Stimulated activated CD4-positive, alpha-beta T cell treated with anti-CD3 and anti-CD28 coated beads, Interleukin-15, amount 100 ng/mL, for 24 hours (primary cell): Measurements from ENCODE around the gene CFAP157.
"Not testable (repeated sequence)": the region's sequence is repeated elsewhere in the genome, so short reads cannot be mapped to it uniquely, and the experiment has no call there.

ENCODE experiments used
- DNase-seq: peaks from one replicate; pipeline ENCODE4 v3.0.0-alpha.2; 2020

Gene CFAP157

GRCh38 chr9:127739614-127740330 lies 33.0 kb downstream of the CFAP157 start:
- no peak for DNase-seq

DNA sequence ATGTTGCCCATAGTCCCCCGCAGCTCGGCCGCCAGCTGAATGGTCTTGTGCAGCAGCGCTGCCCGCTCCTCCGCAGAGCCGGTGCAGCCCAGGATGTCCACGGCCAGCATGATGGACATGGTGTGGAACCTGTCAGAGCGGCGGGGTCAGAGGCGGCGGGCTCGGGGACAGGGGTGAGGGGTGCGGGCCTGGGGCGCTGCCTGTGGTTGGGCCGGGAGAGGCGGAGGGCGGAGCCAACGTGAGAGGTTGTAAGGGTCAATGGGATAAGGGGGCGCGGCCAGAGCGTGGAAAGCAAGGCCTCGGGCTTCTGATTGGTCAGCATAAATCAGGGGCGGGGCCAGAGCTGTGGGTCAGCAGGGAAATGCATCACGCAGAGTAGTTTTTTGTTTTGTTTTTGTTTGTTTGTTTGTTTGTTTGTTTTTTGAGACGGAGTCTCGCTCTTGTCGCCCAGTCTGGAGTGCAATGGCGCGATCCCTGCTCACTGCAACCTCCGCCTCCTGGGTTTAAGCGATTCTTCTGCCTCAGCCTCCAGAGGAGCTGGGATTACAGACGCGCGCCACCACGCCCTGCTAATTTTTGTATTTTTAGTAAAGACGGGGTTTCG lies 35.1 kb downstream of the CFAP157 start:
- no peak for DNase-seq

GRCh38 chr9:127742435-127743088 lies 35.8 kb downstream of the CFAP157 start:
- no peak for DNase-seq

DNA sequence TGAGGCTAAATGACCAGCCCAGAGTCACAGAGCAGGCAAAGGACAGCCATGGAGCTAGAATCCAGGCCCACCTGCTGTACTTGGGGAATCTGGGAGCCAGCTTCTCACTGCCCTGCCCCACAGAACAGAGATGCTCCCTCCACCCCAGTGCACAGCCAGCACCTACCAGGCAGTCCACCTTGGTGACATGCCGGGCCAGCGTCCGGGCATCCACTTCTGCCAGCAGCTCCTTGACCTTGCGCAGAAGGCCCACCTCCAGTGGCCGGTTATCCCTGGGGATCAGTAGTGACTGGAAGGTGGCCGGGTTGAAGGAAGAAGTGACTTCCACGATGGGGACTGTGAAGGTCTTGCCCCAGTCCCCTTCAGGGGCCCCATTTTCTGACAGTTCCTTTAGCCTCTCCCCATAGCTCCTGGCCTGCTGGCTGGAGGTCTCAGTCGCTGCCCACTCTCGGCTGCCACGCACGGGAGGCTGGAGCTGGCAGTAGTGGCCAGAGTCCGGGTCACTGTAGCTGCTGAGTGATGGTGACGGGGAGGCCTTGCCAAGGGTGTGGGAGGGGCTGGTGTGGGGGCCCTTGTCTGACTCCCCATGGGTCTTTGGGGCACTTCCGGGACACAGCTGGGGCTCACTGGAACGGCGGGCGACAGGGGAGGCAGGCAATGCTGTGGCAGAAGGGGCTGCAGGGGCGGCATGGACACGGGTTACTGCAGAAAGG lies 37.8 kb downstream of the CFAP157 start:
- no peak for DNase-seq

GRCh38 chr9:127746959-127747569 lies 40.3 kb downstream of the CFAP157 start:
- peak; percentile 20 for DNase-seq

DNA sequence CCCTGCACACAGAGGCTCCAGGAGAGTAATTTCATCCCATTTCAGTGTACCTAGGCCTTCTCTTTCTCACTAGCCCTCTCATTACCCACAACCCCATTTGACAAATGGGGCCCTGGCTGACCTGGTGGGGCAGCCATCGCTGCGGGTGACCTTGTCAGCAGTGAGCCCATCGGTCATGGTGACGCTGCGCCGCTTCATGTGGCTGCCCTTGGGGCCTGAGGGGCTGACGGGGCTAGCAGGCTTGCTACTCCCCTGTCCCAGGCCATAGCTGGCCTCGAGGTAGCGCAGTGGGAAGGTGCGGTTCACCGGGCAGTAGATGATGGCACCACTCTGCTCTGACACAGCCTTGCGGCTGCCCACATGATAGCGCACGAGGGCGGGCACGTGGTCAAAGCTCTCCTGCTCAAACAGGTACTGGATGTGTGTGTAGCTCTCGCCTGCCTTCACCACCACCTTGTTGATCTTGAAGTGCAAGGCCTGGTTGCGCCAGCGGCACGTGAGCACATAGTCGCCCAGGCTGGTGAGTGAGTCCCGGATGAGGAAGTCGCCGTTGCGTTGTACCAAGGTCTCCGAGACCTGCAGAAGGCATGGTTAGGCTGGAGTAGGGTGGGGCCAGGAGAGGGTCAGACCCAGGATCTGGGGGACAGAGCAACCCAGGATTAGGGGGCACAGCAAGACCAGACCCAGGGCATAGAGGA lies 42.5 kb downstream of the CFAP157 start:
- DNase-seq: no peak

DNA sequence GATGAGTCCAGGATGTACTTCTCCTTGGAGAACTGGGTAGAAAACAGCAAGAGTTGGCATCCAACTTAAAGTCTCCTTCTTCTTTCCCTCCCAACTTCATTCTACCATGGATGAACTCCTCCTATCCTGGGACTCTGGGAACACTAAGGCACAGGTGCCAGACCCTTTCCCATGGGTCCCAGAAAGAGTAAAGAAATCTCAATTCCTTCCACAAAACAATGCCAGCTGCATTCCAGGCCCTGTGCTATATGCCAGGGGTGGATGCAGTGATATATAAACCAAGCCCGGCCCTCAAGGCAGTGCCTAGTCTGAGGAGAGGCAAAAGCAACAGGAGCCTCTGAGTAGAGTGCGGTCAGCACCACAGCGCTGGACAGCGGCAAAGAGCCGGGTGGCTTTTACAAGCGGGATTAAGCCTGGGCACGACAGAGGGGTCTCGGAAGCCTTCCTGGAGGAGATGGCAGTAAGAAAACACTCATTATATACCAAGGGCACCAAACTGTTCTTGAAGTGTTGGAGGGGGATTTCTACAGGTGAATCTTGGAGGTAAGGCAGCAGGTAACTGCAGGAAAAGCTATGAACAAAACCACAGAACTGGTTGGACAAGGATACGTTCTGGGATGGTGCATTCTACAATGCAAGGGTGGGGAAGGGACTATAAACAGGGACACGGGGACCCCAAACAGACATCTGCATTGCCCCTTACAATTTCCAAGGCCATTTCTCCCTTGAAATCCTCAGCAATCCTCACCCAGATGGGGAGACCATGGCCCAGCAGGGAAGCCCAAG lies 44.7 kb downstream of the CFAP157 start:
- no peak for DNase-seq

- no peak for DNase-seq
Observed at GRCh38 chr9:127753148-127753547, 46.4 kb downstream of the CFAP157 start.

GRCh38 chr9:127753622-127754021 lies 46.8 kb downstream of the CFAP157 start:
- no peak for DNase-seq

DNA sequence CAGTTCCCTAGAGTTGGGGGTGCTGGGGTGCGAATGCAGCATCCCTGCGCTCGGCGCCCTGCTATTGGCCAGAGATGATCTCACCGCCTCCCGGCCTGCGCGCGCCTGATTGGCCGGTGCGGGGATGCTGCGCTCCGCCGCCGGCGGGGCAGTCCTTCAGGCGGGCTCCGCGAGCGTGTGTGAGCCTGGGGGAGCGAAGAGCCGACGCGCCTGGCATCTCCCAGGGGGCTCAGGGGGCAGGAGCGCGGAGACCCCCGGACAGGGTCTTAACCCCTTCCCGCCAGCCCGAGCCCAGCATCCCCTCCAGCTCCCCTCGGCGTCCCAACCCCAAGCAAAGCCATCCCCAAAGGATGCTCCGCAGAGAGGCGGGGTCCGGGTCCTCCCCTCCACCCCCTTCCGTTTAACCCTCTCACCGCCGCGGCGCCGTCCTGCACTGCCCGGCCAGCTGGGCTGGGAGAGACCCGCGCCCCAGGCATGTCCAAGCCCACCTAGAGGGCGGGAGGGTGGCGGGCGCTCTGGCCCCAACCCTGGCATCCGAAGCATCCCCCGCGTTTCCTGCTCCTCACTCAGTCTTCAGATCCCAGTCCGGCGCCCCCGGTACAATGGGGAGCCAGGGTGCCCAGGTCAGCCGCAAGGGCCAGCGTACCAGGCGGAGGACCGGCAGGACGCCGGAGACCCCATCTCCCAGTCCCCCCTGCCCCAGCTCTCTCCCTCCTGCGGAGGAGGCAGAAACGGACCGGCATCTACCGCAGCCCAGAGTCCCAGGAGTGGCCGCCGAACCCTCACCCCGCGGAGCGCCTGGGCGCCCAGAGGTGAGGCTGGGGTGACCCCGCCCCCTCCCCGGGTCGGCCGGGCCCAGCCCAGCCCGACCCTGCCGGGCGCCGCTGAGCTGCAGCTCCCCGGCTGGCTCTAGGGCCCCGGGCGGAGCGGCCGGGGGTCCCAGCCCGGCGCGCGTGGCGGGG lies 47.6 kb downstream of the CFAP157 start:
- no peak for DNase-seq

DNA sequence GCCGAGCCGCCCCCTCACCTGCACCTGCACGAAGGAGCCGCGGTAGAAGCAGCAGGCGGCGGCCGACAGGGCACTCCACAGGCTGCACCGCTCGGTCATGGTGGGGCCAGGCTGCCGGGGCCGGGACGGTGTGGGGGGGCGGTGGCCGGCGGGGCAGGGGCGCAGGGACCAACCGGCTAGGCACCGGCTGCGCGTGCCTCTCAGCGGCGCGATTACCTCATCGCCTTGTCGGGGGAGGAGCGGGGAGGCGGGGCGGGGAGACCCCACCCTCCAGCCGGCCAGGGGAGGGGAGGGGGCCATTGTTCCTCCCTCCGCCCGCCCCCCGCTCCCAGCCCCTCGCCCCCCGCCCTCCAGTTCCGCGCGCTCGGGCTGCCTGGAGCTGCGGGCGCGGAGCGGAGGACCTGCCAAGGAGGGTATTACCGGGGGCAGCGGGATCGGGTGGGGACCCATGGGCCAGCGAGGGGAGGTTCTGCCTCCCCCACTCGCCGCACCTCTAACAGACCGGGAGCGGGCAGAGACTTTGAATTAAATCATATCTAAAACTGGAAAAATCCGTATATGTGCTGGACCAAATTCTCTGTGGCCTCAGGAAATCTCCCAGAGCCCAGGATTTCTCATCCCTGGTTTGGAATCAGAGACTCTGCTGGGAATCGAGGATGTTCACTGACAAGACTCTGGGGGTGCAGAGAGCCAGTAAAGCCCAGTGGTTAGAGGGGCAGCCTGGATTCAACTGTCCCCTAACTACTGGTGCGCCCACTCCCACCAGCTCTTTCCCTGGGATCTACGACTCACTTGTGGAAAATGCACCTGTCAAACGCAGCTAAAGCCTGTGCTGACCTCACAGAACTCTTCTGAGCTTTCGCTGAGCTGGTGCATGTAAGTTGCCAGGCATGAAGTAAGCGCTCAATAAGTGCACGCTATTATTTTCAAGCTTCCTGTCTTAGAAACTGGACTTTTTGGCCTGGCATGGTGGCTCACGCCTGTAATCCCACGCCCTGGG lies 48.6 kb downstream of the CFAP157 start:
- DNase-seq: no peak

DNA sequence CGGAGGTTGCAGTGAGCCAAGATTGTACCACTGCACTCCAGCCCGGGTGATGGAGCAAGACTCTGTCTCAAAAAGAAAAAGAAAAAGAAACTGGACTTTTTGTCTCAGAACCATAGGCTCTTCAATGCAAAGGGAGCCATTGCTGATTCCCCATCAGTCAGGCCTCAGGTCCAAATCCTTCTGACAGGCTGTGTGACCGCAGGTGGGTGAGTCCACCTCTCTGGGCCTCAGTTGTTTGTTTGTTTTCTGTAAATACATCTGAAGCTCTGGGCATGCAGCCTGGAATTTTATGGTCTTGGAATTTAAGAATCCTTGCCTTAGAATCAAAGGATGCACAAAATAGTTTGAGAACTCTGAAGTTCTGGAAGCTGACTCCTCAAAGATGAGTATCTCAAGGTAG lies 49.4 kb downstream of the CFAP157 start:
- DNase-seq: no peak

DNA sequence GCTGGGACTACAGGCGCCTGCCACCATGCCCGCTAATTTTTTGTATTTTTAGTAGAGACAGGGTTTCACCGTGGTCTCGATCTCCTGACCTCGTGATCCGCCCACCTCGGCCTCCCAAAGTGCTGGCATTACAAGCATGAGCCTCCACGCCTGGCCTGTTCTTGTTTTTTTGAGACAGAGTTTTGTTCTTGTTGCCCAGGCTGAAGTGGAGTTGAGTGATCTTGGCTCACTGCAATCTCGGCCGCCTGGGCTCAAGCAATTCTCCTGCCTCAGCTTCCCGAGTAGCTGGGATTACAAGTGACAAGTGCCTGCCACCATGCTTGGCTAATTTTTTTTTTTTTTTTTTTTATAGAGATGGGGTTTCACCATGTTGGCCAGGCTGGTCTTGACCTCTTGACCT lies 50.0 kb downstream of the CFAP157 start:
- DNase-seq: not testable (repeated sequence)

GRCh38 chr9:127758843-127759242 lies 52.1 kb downstream of the CFAP157 start:
- no peak for DNase-seq

DNA sequence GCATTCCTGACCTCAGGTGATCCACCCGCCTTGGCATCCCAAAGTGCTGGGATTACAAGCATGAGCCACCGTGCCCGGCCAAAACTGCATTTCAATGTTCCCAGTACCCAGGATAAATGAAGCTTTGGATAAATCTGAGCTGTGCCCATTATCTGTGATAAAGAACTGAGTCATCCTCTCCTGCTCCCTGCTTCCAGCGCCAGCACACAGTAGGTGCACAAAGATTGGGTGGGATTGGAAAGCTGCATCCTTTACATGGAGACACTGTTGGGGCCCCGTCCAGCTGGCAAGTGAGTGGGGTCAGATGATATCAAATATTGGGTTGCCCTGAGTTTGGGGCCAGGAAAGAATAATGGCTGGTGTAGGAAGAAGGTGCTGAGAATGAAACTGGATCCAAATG lies 54.3 kb downstream of the CFAP157 start:
- no peak for DNase-seq

GRCh38 chr9:127761491-127761956 lies 54.7 kb downstream of the CFAP157 start:
- DNase-seq: no peak

GRCh38 chr9:127762111-127762676 lies 55.4 kb downstream of the CFAP157 start:
- no peak for DNase-seq

- DNase-seq: peak; percentile 48
Observed at GRCh38 chr9:127763918-127764384, 57.2 kb downstream of the CFAP157 start.

DNA sequence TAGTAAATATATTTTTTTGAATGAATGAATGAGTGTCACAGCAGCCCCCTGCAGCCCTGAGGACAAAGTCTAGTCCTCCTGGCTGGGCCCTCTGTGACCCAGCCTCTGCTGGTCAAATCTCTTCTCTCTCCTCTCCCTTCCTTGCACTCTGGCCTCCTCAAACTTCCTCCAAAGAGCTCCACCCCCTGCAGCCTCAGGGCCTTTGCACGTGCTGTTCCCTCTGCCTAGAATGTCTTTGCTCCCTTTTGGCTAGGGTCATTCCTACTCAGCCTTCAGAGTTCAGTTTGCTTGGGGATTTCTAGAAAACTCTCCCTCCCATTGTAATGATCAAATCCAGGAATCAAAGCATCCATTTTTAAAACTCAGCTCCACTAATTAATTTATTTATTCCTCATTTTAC lies 58.6 kb downstream of the CFAP157 start:
- DNase-seq: no peak
